ENCODE data around the gene RIC3. TPM values are rescaled to one million over a fixed set of nuclear protein-coding genes. Genes with fewer than 3 reads are reported as not detected.

Gene RIC3
- total RNA-seq, 1 experiment from 2014 or later = 23.7 TPM

DNA sequence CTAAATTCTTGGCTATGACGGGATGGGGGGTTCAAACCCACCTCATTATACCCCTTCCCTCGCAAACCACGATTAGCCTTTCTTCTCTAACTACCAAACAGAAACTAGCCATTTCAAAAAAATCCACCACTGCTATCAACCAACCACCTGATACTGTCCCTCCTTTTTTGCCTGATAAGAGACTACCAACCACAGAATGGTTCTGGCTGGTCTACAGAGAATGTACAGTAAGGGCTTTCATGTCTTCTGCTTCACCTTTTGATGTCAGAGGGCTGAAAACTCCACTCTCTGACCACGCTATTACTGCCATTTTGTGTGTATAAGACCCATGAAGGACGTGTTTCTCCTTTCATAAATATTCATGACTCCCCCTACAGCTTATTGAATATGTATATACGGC lies 19.1 kb downstream of the RIC3 start:
- no peak overlapping the region for H3K4me2 ChIP-seq (ENCODE audit: insufficient read depth, insufficient read length, low read length)
- no peaks in the 10 kb centered on the region for H3K79me2 ChIP-seq (ENCODE audit: insufficient read depth, low read length)
- peaks cover 4 to 7% (median 7%) of the 10 kb centered on the region in 3 experiments; a peak in 6 of 7 replicates for H3K36me3 Mint-ChIP-seq (ENCODE audit: insufficient read depth in 1 of 3, low read depth in 3 of 3)
- no peaks in the 10 kb centered on the region for H4K20me1 ChIP-seq (ENCODE audit: control insufficient read depth, insufficient read depth, insufficient read length)
- no peak overlapping the region for H3T11ph ChIP-seq (ENCODE audit: low read length)
- H2BK20ac ChIP-seq (ENCODE audit: low read depth, low read length, poor library complexity, severe bottlenecking) = no peak overlapping the region
- TF ChIP-seq, protein P1, sequence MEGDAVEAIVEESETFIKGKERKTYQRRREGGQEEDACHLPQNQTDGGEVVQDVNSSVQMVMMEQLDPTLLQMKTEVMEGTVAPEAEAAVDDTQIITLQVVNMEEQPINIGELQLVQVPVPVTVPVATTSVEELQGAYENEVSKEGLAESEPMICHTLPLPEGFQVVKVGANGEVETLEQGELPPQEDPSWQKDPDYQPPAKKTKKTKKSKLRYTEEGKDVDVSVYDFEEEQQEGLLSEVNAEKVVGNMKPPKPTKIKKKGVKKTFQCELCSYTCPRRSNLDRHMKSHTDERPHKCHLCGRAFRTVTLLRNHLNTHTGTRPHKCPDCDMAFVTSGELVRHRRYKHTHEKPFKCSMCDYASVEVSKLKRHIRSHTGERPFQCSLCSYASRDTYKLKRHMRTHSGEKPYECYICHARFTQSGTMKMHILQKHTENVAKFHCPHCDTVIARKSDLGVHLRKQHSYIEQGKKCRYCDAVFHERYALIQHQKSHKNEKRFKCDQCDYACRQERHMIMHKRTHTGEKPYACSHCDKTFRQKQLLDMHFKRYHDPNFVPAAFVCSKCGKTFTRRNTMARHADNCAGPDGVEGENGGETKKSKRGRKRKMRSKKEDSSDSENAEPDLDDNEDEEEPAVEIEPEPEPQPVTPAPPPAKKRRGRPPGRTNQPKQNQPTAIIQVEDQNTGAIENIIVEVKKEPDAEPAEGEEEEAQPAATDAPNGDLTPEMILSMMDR (conservative IDR thresholded peaks at IDR 0.05) = no peak
- H3K14ac ChIP-seq (ENCODE audit: insufficient read depth, low read length) = no peak overlapping the region
- no peak overlapping the region for H3K18ac ChIP-seq (ENCODE audit: insufficient read length, low read depth, low read length)
- no peaks in the 10 kb centered on the region for H3K79me1 ChIP-seq (ENCODE audit: insufficient read depth, low read depth, low read length, poor library complexity, severe bottlenecking)
- no peak for DNase-seq
- no peak overlapping the region for H3K9ac ChIP-seq (ENCODE audit: extremely low read depth, insufficient read length, low read length)
- H3K4me1 ChIP-seq (ENCODE audit: insufficient read depth, low read length) = peaks cover 6% of the 10 kb centered on the region; the same call in 1 of the 2 replicates
- H3K9me3 Mint-ChIP-seq = peaks cover 0 to 4% of the 10 kb centered on the region in 2 experiments; a peak in 1 of 5 replicates
- H3K56ac ChIP-seq (ENCODE audit: insufficient read length, low read depth, low read length) = no peak overlapping the region
- H3K9me3 ChIP-seq (ENCODE audit: control insufficient read depth, low read depth, low read length) = no peaks in the 10 kb centered on the region
- H2BK12ac ChIP-seq (ENCODE audit: insufficient read length, low read depth, low read length) = no peak overlapping the region
- no peak overlapping the region for H3K23ac ChIP-seq (ENCODE audit: insufficient read length, low read depth, low read length)
- H3K23me2 ChIP-seq (ENCODE audit: insufficient read length, low read depth, low read length, poor library complexity, severe bottlenecking) = no peaks in the 10 kb centered on the region
- H2BK120ac ChIP-seq (ENCODE audit: low read depth, low read length, poor library complexity, severe bottlenecking) = no peak overlapping the region
- H4K8ac ChIP-seq (replicated peaks; ENCODE audit: insufficient read length, low read depth, low read length) = no peak overlapping the region
- no peak overlapping the region for H3K27ac ChIP-seq (ENCODE audit: insufficient read length, low read depth, low read length)
- H3K4me1 Mint-ChIP-seq = peaks cover 25 to 28% of the 10 kb centered on the region in 2 experiments
- WGBS (ENCODE audit: extremely low coverage, insufficient read length, low lambda C conversion rate) = no CpG with 5 or more reads among the region's 6 CpGs
- H3K4me3 Mint-ChIP-seq = no peak overlapping the region
- H2AK5ac ChIP-seq (ENCODE audit: insufficient read length, low read length) = no peak overlapping the region
- no peak overlapping the region for H2AFZ ChIP-seq (ENCODE audit: low read length)
- no peaks in the 10 kb centered on the region for H3K27me3 Mint-ChIP-seq (ENCODE audit: low read depth)
- no peak overlapping the region for H2BK15ac ChIP-seq (ENCODE audit: low read depth, low read length)
- no peak overlapping the region for H3K4ac ChIP-seq (ENCODE audit: low read depth, low read length)
- no peak overlapping the region for H3K27ac Mint-ChIP-seq
- H4K91ac ChIP-seq (ENCODE audit: insufficient read length, low read depth, low read length) = no peak overlapping the region
- no peak overlapping the region for H4K5ac ChIP-seq (ENCODE audit: insufficient read length, low read depth, low read length)
- H3K27me3 ChIP-seq (ENCODE audit: insufficient read depth, low read length) = no peaks in the 10 kb centered on the region
- H2BK5ac ChIP-seq (ENCODE audit: insufficient read length, low read length) = no peak overlapping the region

Measured in H9 (cell line).